Spleen (tissue), 11 donors: ENCODE measurements around the gene BMP3. TPM values are rescaled to one million over a fixed set of nuclear protein-coding genes. Genes with fewer than 3 reads are reported as not detected.
A peak's percentile ranks its signal among the peaks of the same experiment; 100 is the strongest.

Source experiments
- DNase-seq: peaks from one replicate; pipeline ENCODE4 v3.0.0-alpha.2; 2020
- H3K27ac ChIP-seq, 8 donors: fragments of 200-600 bp; sonication (generic) in 7 of 8; 1 replicate in 4 of 8; 2 replicates in 4 of 8; pipeline versions ENCODE4 v1.5.0 to v1.8.0; 2016 to 2021; ENCODE audit warnings: inconsistent platforms in 4 of 8, mild to moderate bottlenecking in 4 of 8, moderate library complexity in 1 of 8
- H3K27me3 ChIP-seq, 7 donors: fragments of 200-600 bp; sonication (generic) in 6 of 7; replicated peaks in 1 of 7; 1 replicate in 4 of 7; 2 replicates in 3 of 7; pipeline versions ENCODE4 v1.5.0 to v1.8.0; 2016 to 2021; ENCODE audit warnings: inconsistent platforms in 3 of 7, mild to moderate bottlenecking in 1 of 7
- H3K36me3 ChIP-seq, 6 donors: fragments of 200-600 bp; sonication (generic) in 5 of 6; 1 replicate in 4 of 6; 2 replicates in 2 of 6; pipeline versions ENCODE4 v1.5.0 to v1.8.0; 2016 to 2021; ENCODE audit warnings: inconsistent platforms in 2 of 6
- H3K4me1 ChIP-seq, 6 donors: fragments of 200-600 bp; sonication (generic) in 5 of 6; 1 replicate in 3 of 6; 2 replicates in 3 of 6; pipeline versions ENCODE4 v1.5.0 to v1.8.0; 2016 to 2021; ENCODE audit warnings: inconsistent platforms in 3 of 6
- H3K4me3 ChIP-seq, 8 donors: fragments of 200-600 bp; sonication (generic) in 7 of 8; 1 replicate in 4 of 8; 2 replicates in 4 of 8; pipeline versions ENCODE4 v1.5.0 to v1.8.0; 2016 to 2021; ENCODE audit warnings: inconsistent platforms in 4 of 8, mild to moderate bottlenecking in 4 of 8, moderate library complexity in 2 of 8
- H3K9me3 ChIP-seq, 8 donors: fragments of 200-600 bp; sonication (generic) in 7 of 8; 1 replicate in 4 of 8; 2 replicates in 4 of 8; pipeline versions ENCODE4 v1.5.0 to v1.8.0; 2016 to 2021; ENCODE audit warnings: inconsistent platforms in 4 of 8
- CTCF ChIP-seq, 11 experiments: fragments of 200-600 bp in 7 of 11; fragments of 450-650 bp in 4 of 11; sonication (generic) in 4 of 11; IDR thresholded peaks in 8 of 11; conservative IDR thresholded peaks in 3 of 11; 1 replicate in 7 of 11; 2 replicates in 4 of 11; pipeline versions ENCODE4 v1.4.0 to v1.8.0; 2016 to 2021; ENCODE audit warnings: antibody characterized with exemption in 11 of 11, inconsistent platforms in 4 of 11, mild to moderate bottlenecking in 1 of 11
- POLR2A ChIP-seq, 3 donors: fragments of 450-650 bp; IDR thresholded peaks; one replicate each; pipeline ENCODE4 v1.5.1; 2017; ENCODE audit warnings: antibody characterized with exemption in 3 of 3, mild to moderate bottlenecking in 1 of 3
- POLR2AphosphoS5 ChIP-seq, 3 donors: sonication (generic); formaldehyde crosslinking; IDR thresholded peaks; one replicate each; pipeline ENCODE4 v1.5.1; 2017; ENCODE audit warnings: antibody characterized with exemption in 3 of 3
- WGBS, 5 donors: extraction: QIAGEN DNeasy Blood & Tissue Kit in 3 of 5; methylation state at CpG; one replicate each; pipeline versions ENCODE4 v1.1.5 to v1.1.7; 2013 to 2018; 5-methylcytosine and 5-hydroxymethylcytosine counted together
- intact Hi-C: fragments of 100-400 bp; cut with DNase I; formaldehyde crosslinking; loops from one replicate; pipeline ENCODE4 v1.15.0; 2023; ENCODE audit warnings: low total_unique reads
- polyA plus RNA-seq, 3 donors: library from polyadenylated mRNA; stranded (reverse); fragments of 200-250 nt; gene quantifications; one replicate each; pipeline ENCODE4 v1.2.1, GENCODE V29; 2013
- total RNA-seq, 7 donors: library from RNA; depleted of rRNA in 3 of 7; stranded (reverse); fragments of >200 nt in 3 of 7; fragmentation: NEBNext Ultra II Directional in 4 of 7; extraction: Animal tissue kit (Norgen Biotek cat#: 25700) in 4 of 7; gene quantifications; one replicate each; pipeline versions ENCODE4 v1.1.0 to v1.2.1, GENCODE V29; 2016 to 2021
- donor health status: healthy with polysubstance abuse.
- donor health status: DM: no; HTN: no; CAD: no; lungs with moderate emphysema.
- donor health status: DM: no; HTN: no; CAD: no.
- donor health status: Bipolar disorder and iron deficiency.
- donor health status: healthy.
- donor health status: DM: no; HTN: no; CAD: no.
- donor health status: DM: yes; HTN: yes; CAD: no.

Gene BMP3
- total and polyA plus RNA-seq, 10 donors, result 0.06 to 0.33 (median 0.23) TPM; not detected in 3

GRCh38 chr4:81031796-81032551 lies 1.5 kb downstream of the BMP3 start:
- peaks cover 7 to 23% (median 13%) of the 10 kb centered on the region in 6 donors for H3K4me1 ChIP-seq
- DNase-seq, result no peak
- H3K27ac ChIP-seq, result no peak overlapping the region
- WGBS, 5 donors, result 15 to 25% (median 18%) methylated on average over 15 of the region's 15 CpGs
- peak overlapping the region in 7 of 8 donors; percentile 24 to 66 (median 37) for H3K4me3 ChIP-seq
- peaks cover 4 to 76% (median 28%) of the 10 kb centered on the region in 7 donors for H3K27me3 ChIP-seq
- TF ChIP-seq CTCF (IDR thresholded peaks at IDR 0.05 in 8 of 11, conservative IDR thresholded peaks at IDR 0.05 in 3 of 11), result no peak
- no peak for TF ChIP-seq POLR2AphosphoS5 (IDR thresholded peaks at IDR 0.05)
- TF ChIP-seq POLR2A (IDR thresholded peaks at IDR 0.05), result no peak
- H3K36me3 ChIP-seq, result no peaks in the 10 kb centered on the region
- H3K9me3 ChIP-seq, result no peaks in the 10 kb centered on the region
- intact Hi-C loops, result loop anchor here (5.0 kb wide), 1 partner anchor 675 kb away; no protein-coding TSS in a partner anchor

GRCh38 chr4:81032771-81033684 lies 2.5 kb downstream of the BMP3 start:
- Histone ChIP-seq H3K4me1 (peaks cover 7 to 23% (median 13%) of the 10 kb centered on the region in 6 donors), H3K27me3 (peaks cover 4 to 75% (median 28%) of the 10 kb centered on the region in 7 donors), H3K27ac (no peak overlapping the region), H3K36me3 (no peaks in the 10 kb centered on the region), H3K4me3 (no peak overlapping the region), H3K9me3 (no peaks in the 10 kb centered on the region)
- 75 to 90% (median 85%) methylated on average over 4 of the region's 4 CpGs for WGBS, 5 donors
- intact Hi-C loops, result loop anchor here (5.0 kb wide), 1 partner anchor 676 kb away; no protein-coding TSS in a partner anchor
- DNase-seq, result no peak
- TF ChIP-seq CTCF (IDR thresholded peaks at IDR 0.05 in 8 of 11, conservative IDR thresholded peaks at IDR 0.05 in 3 of 11) (no peak), POLR2A (IDR thresholded peaks at IDR 0.05) (no peak), POLR2AphosphoS5 (IDR thresholded peaks at IDR 0.05) (no peak)

GRCh38 chr4:81038636-81039350 lies 8.3 kb downstream of the BMP3 start:
- H3K4me3 ChIP-seq, result no peak overlapping the region
- WGBS, 5 donors, result 72 to 89% (median 85%) methylated on average over 1 of the region's 1 CpG
- peaks cover 0 to 22% (median 0%) of the 10 kb centered on the region in 7 donors for H3K27me3 ChIP-seq
- intact Hi-C loops, result no loop called here
- H3K27ac ChIP-seq, result no peak overlapping the region
- DNase-seq, result no peak
- H3K36me3 ChIP-seq, result no peaks in the 10 kb centered on the region
- no peak for TF ChIP-seq POLR2A (IDR thresholded peaks at IDR 0.05)
- no peak for TF ChIP-seq CTCF (IDR thresholded peaks at IDR 0.05 in 8 of 11, conservative IDR thresholded peaks at IDR 0.05 in 3 of 11)
- no peak for TF ChIP-seq POLR2AphosphoS5 (IDR thresholded peaks at IDR 0.05)
- peaks cover 0 to 8% (median 0%) of the 10 kb centered on the region in 6 donors for H3K4me1 ChIP-seq
- H3K9me3 ChIP-seq, result no peaks in the 10 kb centered on the region
